GM12878 (cell line): ENCODE measurements around the gene CHSY3. TPM values are rescaled to one million over a fixed set of nuclear protein-coding genes. Genes with fewer than 3 reads are reported as not detected.

Source experiments
- ATAC-seq: fragments of 200-7000 bp; cut with Tn5 transposase; 3 replicates; pipeline ENCODE4 v1.9.1; 2020; ENCODE audit warnings: mild to moderate bottlenecking, moderate library complexity
- BruUV-seq: library from RNA; stranded (reverse); fragments of 400-500 nt; replicated peaks from 2 replicates; lab custom pipeline; 2021; lab: Mats Ljungman, UMichigan
- CTCF ChIA-PET: fragments of 300-600 bp; sonication (Branson Sonifier 250); formaldehyde crosslinking; extraction: SDS; loops from one replicate; lab custom pipeline; 2021; ENCODE audit warnings: inconsistent platforms; lab: Yijun Ruan, JAX
- POLR2A ChIA-PET: fragments of 350-600 bp; formaldehyde crosslinking; extraction: SDS; loops from one replicate; lab custom pipeline; 2021; ENCODE audit warnings: inconsistent platforms; lab: Charles Lee
- RAD21 ChIA-PET: fragments of 300-600 bp; sonication (Branson Sonifier 250); formaldehyde crosslinking; loops from one replicate; lab custom pipeline; 2023; ENCODE audit warnings: antibody characterized with exemption; ENCODE audit not compliant: unreplicated experiment; lab: Charles Lee
- SMC1A ChIA-PET: fragments of 300-600 bp; sonication (Branson Sonifier 250); formaldehyde crosslinking; loops from one replicate; lab custom pipeline; 2023; ENCODE audit not compliant: unreplicated experiment, uncharacterized antibody; lab: Charles Lee
- DNase-seq: peaks from one replicate; pipeline ENCODE4 v3.0.0-alpha.2; 2011; ENCODE audit warnings: low read depth, low spot score
- FAIRE-seq: peaks from 3 replicates; lab custom pipeline; 2011; peaks lifted over from hg19 to GRCh38; lab: Jason Lieb, UNC
- H2AFZ ChIP-seq: 2 replicates; pipeline ENCODE4 v1.6.0; 2011; ENCODE audit warnings: low read depth, low read length, control low read depth; ENCODE audit not compliant: control insufficient read depth
- H3K27ac ChIP-seq: 2 replicates; pipeline ENCODE4 v1.5.1; 2011; ENCODE audit warnings: control low read depth; ENCODE audit not compliant: control insufficient read depth, insufficient read depth
- H3K27me3 ChIP-seq, 2 experiments: replicated peaks in 1 of 2; 2 replicates each; pipeline versions ENCODE4 v1.6.0 to v1.6.1; 2011; ENCODE audit warnings: low read length in 1 of 2; ENCODE audit not compliant: control insufficient read depth in 2 of 2, insufficient read depth in 2 of 2
- H3K36me3 ChIP-seq, 2 experiments: 2 replicates each; pipeline ENCODE4 v1.5.1; 2011; ENCODE audit warnings: low read length in 1 of 2; ENCODE audit not compliant: control insufficient read depth in 2 of 2, insufficient read depth in 2 of 2
- H3K4me1 ChIP-seq: 2 replicates; pipeline ENCODE4 v1.6.1; 2011; ENCODE audit warnings: mild to moderate bottlenecking, low read length, moderate library complexity, mixed read lengths; ENCODE audit not compliant: control insufficient read depth, insufficient read depth
- H3K4me2 ChIP-seq: 2 replicates; pipeline ENCODE4 v1.6.0; 2011; ENCODE audit warnings: control low read depth; ENCODE audit not compliant: control insufficient read depth, insufficient read depth
- H3K4me3 ChIP-seq: fragments of 200-600 bp; sonication (generic); 2 replicates; pipeline ENCODE4 v1.5.1; 2016
- H3K79me2 ChIP-seq: 2 replicates; pipeline ENCODE4 v1.6.0; 2011; ENCODE audit warnings: low read length; ENCODE audit not compliant: control insufficient read depth, insufficient read depth
- H3K9ac ChIP-seq: 2 replicates; pipeline ENCODE4 v1.8.0; 2011; ENCODE audit warnings: low read length, control low read depth, mixed read lengths; ENCODE audit not compliant: control insufficient read depth, insufficient read depth
- H3K9me3 ChIP-seq: replicated peaks from 3 replicates; pipeline ENCODE4 v1.5.1; 2011; ENCODE audit warnings: mild to moderate bottlenecking, low read length; ENCODE audit not compliant: control insufficient read depth, insufficient read depth
- H4K20me1 ChIP-seq: 2 replicates; pipeline ENCODE4 v1.6.0; 2011; ENCODE audit not compliant: control insufficient read depth, insufficient read depth
- BCL11A ChIP-seq: IDR thresholded peaks from 2 replicates; pipeline ENCODE4 v1.6.1; 2011; ENCODE audit warnings: low read depth, low read length
- CREB1 ChIP-seq: IDR thresholded peaks from 2 replicates; pipeline ENCODE4 v1.6.1; 2012; ENCODE audit warnings: low read depth, mild to moderate bottlenecking, inconsistent platforms
- HDGF ChIP-seq: fragments of 450-650 bp; IDR thresholded peaks from 2 replicates; pipeline ENCODE4 v1.6.1; 2016; ENCODE audit warnings: antibody characterized with exemption
- JUND ChIP-seq: IDR thresholded peaks from 2 replicates; pipeline ENCODE4 v1.6.1; 2012; ENCODE audit warnings: low read depth, mild to moderate bottlenecking, low read length, improper control_type of control experiment, moderate library complexity
- MEF2A ChIP-seq: IDR thresholded peaks from 2 replicates; pipeline ENCODE4 v1.6.1; 2011; ENCODE audit warnings: low read depth, mild to moderate bottlenecking, low read length, moderate library complexity; ENCODE audit not compliant: insufficient read depth
- RUNX3 ChIP-seq: IDR thresholded peaks from 2 replicates; pipeline ENCODE4 v1.6.1; 2012; ENCODE audit warnings: low read length, inconsistent platforms
- SP1 ChIP-seq: IDR thresholded peaks from one replicate; pipeline ENCODE4 v1.6.1; 2011; ENCODE audit warnings: low read depth, low read length
- WGBS: methylation state at CpG from one replicate; pipeline ENCODE4 v1.1.6; 2016; ENCODE audit warnings: low lambda C conversion rate; ENCODE audit not compliant: insufficient replicate concordance, insufficient coverage; ENCODE audit errors: missing lambda C conversion rate; 5-methylcytosine and 5-hydroxymethylcytosine counted together
- in situ Hi-C: fragments of 300-500 bp; cut with MboI; formaldehyde crosslinking; loops from 9 replicates; pipeline ENCODE4 v1.14.3; 2018; ENCODE audit warnings: mixed read lengths
- intact Hi-C: fragments of 100-400 bp; cut with micrococcal nuclease; formaldehyde crosslinking; loops from one replicate; pipeline ENCODE4 v1.14.2; 2022; ENCODE audit not compliant: unreplicated experiment
- polyA plus RNA-seq, 11 experiments: library from polyadenylated mRNA; depleted of rRNA in 4 of 11; unstranded in 6 of 11; stranded (reverse) in 5 of 11; fragments of >200 nt; fragmentation: Nextera tagmentation in 4 of 11; fragmentation: Illumina TruSeq in 1 of 11; extraction: Ambion mirVana in 4 of 11; extraction: Trizol in 1 of 11; gene quantifications; 1 replicate in 1 of 11; 2 replicates in 10 of 11; pipeline versions ENCODE4 v1.2.1 to v1.2.3, GENCODE V29; 2011 to 2016; ENCODE audit warnings: inconsistent platforms in 2 of 11, missing spikeins in 2 of 11, low read depth in 1 of 11
- total RNA-seq, 4 experiments: library from RNA; depleted of rRNA in 3 of 4; stranded (reverse); fragments of >200 nt in 3 of 4; fragmentation: Illumina TruSeq in 1 of 4; extraction: Trizol in 1 of 4; gene quantifications; 2 replicates each; pipeline versions ENCODE4 v1.2.1 to v1.2.3, GENCODE V29; 2013 to 2021
- TF ChIP-seq, protein P1 (sequence below): IDR thresholded peaks from 2 replicates; pipeline ENCODE4 v1.6.1; 2011; ENCODE audit warnings: low read depth, low read length, improper control_type of control experiment, borderline replicate concordance
- TF ChIP-seq, protein P2 (sequence below): fragments of 450-650 bp; IDR thresholded peaks from 2 replicates; pipeline ENCODE4 v1.6.1; 2017; ENCODE audit warnings: antibody characterized with exemption, mild to moderate bottlenecking, moderate library complexity
- TF ChIP-seq, protein P3 (sequence below): fragments of 450-650 bp; IDR thresholded peaks from 2 replicates; pipeline ENCODE4 v1.6.1; 2017; ENCODE audit warnings: mild to moderate bottlenecking, low read depth, inconsistent platforms; ENCODE audit not compliant: poor library complexity, severe bottlenecking
- TF ChIP-seq, protein P4 (sequence below), 3 experiments: IDR thresholded peaks in 2 of 3; conservative IDR thresholded peaks in 1 of 3; 2 replicates each; pipeline ENCODE4 v1.5.1; 2011; ENCODE audit warnings: low read depth in 3 of 3, low read length in 3 of 3, mild to moderate bottlenecking in 3 of 3, control low read depth in 2 of 3, moderate library complexity in 2 of 3, inconsistent platforms in 1 of 3, mixed read lengths in 1 of 3; ENCODE audit not compliant: control insufficient read depth in 2 of 3, insufficient read depth in 1 of 3; ENCODE audit errors: extremely low read depth in 1 of 3
- TF ChIP-seq, protein P5 (sequence below): IDR thresholded peaks from 2 replicates; pipeline ENCODE4 v1.6.1; 2012; ENCODE audit warnings: low read depth, low read length, improper control_type of control experiment

The CHSY3 gene
- total and polyA plus RNA-seq, 10 of the 15 experiments (the other 5 are each of a cell fraction or from before 2014, with no cell fraction given) = not detected

DNA sequence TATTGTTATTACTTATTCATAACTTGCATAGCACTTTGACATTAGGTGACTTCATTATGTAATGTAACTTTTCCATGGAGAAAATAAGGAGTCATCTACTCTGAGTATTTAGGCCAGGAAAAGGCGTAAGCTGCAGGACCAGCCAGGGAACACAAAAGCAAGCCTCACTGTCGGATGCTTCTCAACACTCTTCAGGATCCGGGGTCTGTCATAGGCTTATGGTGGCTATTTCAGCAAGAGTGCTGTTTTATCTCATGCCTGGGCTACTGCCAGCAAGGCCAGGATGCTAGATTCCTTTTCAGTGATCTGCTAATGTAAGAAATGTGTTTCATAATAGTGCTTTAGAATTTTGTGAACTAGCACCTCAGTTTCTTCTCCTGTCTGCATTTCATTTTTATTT is 162.4 kb downstream of the CHSY3 start:
- no peaks in the 10 kb centered on the region for H4K20me1 ChIP-seq
- no TSS peak for BruUV-seq
- H3K27me3 ChIP-seq = no peaks in the 10 kb centered on the region
- H3K9me3 ChIP-seq = no peaks in the 10 kb centered on the region
- no peak overlapping the region for H2AFZ ChIP-seq
- H3K4me1 ChIP-seq = no peaks in the 10 kb centered on the region
- H3K9ac ChIP-seq = no peak overlapping the region
- SMC1A ChIA-PET = no interaction called here
- H3K27ac ChIP-seq = no peak overlapping the region
- DNase-seq (no peak), FAIRE-seq (no peak), ATAC-seq (no peak)
- RAD21 ChIA-PET = no interaction called here
- H3K4me3 ChIP-seq = no peak overlapping the region
- WGBS = 30% methylated on average over 3 of the region's 3 CpGs
- H3K79me2 ChIP-seq = no peaks in the 10 kb centered on the region
- TF ChIP-seq, protein P1, sequence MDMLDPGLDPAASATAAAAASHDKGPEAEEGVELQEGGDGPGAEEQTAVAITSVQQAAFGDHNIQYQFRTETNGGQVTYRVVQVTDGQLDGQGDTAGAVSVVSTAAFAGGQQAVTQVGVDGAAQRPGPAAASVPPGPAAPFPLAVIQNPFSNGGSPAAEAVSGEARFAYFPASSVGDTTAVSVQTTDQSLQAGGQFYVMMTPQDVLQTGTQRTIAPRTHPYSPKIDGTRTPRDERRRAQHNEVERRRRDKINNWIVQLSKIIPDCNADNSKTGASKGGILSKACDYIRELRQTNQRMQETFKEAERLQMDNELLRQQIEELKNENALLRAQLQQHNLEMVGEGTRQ = no peak
- TF ChIP-seq, protein P2, sequence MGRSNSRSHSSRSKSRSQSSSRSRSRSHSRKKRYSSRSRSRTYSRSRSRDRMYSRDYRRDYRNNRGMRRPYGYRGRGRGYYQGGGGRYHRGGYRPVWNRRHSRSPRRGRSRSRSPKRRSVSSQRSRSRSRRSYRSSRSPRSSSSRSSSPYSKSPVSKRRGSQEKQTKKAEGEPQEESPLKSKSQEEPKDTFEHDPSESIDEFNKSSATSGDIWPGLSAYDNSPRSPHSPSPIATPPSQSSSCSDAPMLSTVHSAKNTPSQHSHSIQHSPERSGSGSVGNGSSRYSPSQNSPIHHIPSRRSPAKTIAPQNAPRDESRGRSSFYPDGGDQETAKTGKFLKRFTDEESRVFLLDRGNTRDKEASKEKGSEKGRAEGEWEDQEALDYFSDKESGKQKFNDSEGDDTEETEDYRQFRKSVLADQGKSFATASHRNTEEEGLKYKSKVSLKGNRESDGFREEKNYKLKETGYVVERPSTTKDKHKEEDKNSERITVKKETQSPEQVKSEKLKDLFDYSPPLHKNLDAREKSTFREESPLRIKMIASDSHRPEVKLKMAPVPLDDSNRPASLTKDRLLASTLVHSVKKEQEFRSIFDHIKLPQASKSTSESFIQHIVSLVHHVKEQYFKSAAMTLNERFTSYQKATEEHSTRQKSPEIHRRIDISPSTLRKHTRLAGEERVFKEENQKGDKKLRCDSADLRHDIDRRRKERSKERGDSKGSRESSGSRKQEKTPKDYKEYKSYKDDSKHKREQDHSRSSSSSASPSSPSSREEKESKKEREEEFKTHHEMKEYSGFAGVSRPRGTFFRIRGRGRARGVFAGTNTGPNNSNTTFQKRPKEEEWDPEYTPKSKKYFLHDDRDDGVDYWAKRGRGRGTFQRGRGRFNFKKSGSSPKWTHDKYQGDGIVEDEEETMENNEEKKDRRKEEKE = no peak
- TF ChIP-seq, protein P3, sequence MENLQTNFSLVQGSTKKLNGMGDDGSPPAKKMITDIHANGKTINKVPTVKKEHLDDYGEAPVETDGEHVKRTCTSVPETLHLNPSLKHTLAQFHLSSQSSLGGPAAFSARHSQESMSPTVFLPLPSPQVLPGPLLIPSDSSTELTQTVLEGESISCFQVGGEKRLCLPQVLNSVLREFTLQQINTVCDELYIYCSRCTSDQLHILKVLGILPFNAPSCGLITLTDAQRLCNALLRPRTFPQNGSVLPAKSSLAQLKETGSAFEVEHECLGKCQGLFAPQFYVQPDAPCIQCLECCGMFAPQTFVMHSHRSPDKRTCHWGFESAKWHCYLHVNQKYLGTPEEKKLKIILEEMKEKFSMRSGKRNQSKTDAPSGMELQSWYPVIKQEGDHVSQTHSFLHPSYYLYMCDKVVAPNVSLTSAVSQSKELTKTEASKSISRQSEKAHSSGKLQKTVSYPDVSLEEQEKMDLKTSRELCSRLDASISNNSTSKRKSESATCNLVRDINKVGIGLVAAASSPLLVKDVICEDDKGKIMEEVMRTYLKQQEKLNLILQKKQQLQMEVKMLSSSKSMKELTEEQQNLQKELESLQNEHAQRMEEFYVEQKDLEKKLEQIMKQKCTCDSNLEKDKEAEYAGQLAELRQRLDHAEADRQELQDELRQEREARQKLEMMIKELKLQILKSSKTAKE = no peak
- TF ChIP-seq, protein P4, sequence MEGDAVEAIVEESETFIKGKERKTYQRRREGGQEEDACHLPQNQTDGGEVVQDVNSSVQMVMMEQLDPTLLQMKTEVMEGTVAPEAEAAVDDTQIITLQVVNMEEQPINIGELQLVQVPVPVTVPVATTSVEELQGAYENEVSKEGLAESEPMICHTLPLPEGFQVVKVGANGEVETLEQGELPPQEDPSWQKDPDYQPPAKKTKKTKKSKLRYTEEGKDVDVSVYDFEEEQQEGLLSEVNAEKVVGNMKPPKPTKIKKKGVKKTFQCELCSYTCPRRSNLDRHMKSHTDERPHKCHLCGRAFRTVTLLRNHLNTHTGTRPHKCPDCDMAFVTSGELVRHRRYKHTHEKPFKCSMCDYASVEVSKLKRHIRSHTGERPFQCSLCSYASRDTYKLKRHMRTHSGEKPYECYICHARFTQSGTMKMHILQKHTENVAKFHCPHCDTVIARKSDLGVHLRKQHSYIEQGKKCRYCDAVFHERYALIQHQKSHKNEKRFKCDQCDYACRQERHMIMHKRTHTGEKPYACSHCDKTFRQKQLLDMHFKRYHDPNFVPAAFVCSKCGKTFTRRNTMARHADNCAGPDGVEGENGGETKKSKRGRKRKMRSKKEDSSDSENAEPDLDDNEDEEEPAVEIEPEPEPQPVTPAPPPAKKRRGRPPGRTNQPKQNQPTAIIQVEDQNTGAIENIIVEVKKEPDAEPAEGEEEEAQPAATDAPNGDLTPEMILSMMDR (IDR thresholded peaks at IDR 0.05 in 2 of 3, conservative IDR thresholded peaks at IDR 0.05 in 1 of 3; ENCODE audit: control insufficient read depth in 2 of 3, extremely low read depth in 1 of 3, insufficient read depth in 1 of 3, low read depth in 3 of 3, low read length in 3 of 3) = no peak
- TF ChIP-seq CREB1 = no peak
- TF ChIP-seq MEF2A = no peak
- no peak for TF ChIP-seq SP1
- TF ChIP-seq HDGF = no peak
- TF ChIP-seq, protein P5, sequence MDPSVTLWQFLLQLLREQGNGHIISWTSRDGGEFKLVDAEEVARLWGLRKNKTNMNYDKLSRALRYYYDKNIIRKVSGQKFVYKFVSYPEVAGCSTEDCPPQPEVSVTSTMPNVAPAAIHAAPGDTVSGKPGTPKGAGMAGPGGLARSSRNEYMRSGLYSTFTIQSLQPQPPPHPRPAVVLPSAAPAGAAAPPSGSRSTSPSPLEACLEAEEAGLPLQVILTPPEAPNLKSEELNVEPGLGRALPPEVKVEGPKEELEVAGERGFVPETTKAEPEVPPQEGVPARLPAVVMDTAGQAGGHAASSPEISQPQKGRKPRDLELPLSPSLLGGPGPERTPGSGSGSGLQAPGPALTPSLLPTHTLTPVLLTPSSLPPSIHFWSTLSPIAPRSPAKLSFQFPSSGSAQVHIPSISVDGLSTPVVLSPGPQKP = no peak
- TF ChIP-seq JUND = no peak
- TF ChIP-seq RUNX3 = no peak
- TF ChIP-seq BCL11A = no peak
- POLR2A ChIA-PET = no interaction called here
- intact Hi-C loops (no loop called here), in situ Hi-C loops (no loop called here)
- no peaks in the 10 kb centered on the region for H3K36me3 ChIP-seq
- CTCF ChIA-PET = no interaction called here
- no peak overlapping the region for H3K4me2 ChIP-seq
